Brain microvascular endothelial cell (primary cell): Measurements from ENCODE around the gene ETS2.

Experiments used
- DNase-seq: peaks from one replicate; pipeline ENCODE4 v3.0.0-alpha.2; 2020
- H3K27ac ChIP-seq: fragments of 250-450 bp; sonication (Bioruptor Pico); 2 replicates; pipeline ENCODE4 v1.5.1; 2020; ENCODE audit warnings: mild to moderate bottlenecking, moderate library complexity
- H3K27me3 ChIP-seq: fragments of 250-450 bp; sonication (Bioruptor Pico); replicated peaks from 2 replicates; pipeline ENCODE4 v1.5.1; 2020; ENCODE audit warnings: mild to moderate bottlenecking
- H3K36me3 ChIP-seq: fragments of 250-450 bp; sonication (Bioruptor Pico); replicated peaks from 2 replicates; pipeline ENCODE4 v1.5.1; 2020; ENCODE audit warnings: mild to moderate bottlenecking
- H3K4me3 ChIP-seq: 2 replicates; pipeline ENCODE4 v1.5.1; 2011; ENCODE audit warnings: low read depth, mild to moderate bottlenecking, control low read depth, low read length, moderate library complexity
- in situ Hi-C: cut with HindIII; loops from 2 replicates; pipeline ENCODE4 v1.10.0; 2017; ENCODE audit warnings: low sequenced_read_pairs, low pct_ligation_motif_present
- TF ChIP-seq, protein P1 (sequence below): IDR thresholded peaks from 2 replicates; pipeline ENCODE4 v1.5.1; 2011; ENCODE audit warnings: low read depth, mild to moderate bottlenecking, moderate library complexity, low read length, control low read depth, inconsistent platforms; ENCODE audit errors: missing control alignments

Gene ETS2

DNA sequence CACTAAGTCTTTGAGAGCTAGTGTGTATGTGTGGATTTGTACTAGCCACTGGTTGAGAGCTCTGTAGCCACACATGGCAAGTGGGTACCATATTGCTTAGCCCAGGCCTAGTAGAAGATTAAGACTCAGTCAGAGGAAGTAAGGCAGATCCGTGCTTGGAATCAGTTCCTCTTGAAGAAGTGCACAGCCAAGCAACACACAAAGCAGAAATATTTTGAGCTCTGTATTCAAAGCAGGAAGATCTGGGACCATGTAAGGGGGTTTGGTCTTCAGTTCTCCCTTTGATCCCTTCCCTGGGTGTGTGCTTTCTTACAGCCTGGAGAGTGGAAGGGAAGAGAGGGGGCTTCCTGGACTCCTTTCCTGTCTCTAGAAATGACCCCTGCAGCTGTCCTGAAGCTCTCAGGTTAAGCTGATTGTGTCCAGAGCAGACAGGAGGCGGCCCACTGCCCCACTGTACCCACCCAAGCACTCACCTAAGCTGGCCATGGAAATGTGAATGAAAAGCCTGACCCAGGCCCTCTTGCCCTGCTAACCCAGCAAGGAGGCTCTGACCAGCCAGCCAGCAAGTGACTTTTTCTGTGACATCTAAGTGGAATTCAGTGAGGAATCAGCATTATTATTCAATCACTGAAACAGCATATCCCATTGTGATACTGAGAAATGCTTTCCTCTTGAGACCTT lies 3.6 kb downstream of the ETS2 start:
- Histone ChIP-seq H3K27me3 (no peaks in the 10 kb centered on the region), H3K36me3 (peaks cover 24% of the 10 kb centered on the region), H3K27ac (no peak overlapping the region), H3K4me3 (no peak overlapping the region)
- TF ChIP-seq, protein P1, sequence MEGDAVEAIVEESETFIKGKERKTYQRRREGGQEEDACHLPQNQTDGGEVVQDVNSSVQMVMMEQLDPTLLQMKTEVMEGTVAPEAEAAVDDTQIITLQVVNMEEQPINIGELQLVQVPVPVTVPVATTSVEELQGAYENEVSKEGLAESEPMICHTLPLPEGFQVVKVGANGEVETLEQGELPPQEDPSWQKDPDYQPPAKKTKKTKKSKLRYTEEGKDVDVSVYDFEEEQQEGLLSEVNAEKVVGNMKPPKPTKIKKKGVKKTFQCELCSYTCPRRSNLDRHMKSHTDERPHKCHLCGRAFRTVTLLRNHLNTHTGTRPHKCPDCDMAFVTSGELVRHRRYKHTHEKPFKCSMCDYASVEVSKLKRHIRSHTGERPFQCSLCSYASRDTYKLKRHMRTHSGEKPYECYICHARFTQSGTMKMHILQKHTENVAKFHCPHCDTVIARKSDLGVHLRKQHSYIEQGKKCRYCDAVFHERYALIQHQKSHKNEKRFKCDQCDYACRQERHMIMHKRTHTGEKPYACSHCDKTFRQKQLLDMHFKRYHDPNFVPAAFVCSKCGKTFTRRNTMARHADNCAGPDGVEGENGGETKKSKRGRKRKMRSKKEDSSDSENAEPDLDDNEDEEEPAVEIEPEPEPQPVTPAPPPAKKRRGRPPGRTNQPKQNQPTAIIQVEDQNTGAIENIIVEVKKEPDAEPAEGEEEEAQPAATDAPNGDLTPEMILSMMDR, result no peak
- in situ Hi-C loops, result no loop called here
- DNase-seq, result no peak

DNA sequence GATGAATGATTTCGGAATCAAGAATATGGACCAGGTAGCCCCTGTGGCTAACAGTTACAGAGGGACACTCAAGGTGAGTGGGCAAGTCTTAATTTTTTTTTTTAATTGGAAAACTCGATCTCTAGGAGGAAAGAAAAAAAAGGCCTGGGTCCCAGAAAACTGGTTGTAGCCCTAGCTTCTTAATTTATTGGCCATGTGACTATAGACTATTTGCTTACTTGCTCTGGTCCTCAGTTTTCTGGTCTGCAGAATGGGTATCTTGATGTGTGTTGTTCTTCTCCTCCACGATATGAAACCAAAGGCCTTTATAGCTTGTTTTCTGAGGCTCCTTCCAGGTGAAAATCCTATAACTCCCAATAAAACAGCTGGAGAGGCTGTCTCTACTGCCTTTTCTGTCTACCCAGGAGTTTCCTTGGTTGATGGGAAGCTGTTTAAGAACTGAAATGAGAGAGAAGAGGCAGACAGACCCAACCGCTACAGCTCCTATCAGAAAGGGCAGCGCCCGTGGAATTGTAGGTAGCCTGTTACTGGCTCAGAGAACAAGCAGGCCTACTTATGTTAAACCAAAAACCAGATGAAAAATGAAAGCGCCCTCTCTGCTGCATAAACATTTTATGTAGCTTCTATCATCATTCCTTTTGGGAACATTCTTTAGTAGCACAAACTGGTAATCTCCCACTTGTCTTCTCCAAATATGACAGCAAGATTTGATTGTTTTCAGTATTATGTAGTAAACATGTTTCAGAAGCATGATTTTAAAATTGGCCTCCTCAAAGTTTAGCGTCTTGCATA lies 4.5 kb downstream of the ETS2 start:
- H3K4me3 ChIP-seq, result no peak overlapping the region
- peak overlapping the region; percentile 52 for H3K27ac ChIP-seq
- H3K36me3 ChIP-seq, result peaks cover 33% of the 10 kb centered on the region
- TF ChIP-seq, protein P1, result no peak
- no peak for DNase-seq
- in situ Hi-C loops, result no loop called here
- H3K27me3 ChIP-seq, result no peaks in the 10 kb centered on the region

DNA sequence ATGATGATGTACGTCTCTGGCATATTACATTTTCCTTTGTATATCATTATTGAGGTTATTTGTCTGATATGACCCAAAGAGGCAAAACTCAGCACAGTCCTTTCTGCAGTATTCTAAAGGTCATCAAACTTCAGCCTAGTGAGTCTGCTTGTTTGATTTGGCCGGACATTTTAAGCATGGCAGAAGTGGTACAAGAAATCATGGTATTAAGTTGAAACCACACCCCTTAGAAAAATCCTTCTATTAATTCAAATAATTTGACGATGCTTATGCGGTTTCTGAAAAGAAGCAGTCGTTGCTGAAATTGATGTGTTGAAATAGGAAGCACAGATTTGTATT lies 5.1 kb downstream of the ETS2 start:
- Histone ChIP-seq H3K4me3 (no peak overlapping the region), H3K27me3 (no peaks in the 10 kb centered on the region), H3K36me3 (peaks cover 37% of the 10 kb centered on the region), H3K27ac (peak overlapping the region; percentile 52)
- in situ Hi-C loops, result no loop called here
- DNase-seq, result no peak
- TF ChIP-seq, protein P1, result no peak

DNA sequence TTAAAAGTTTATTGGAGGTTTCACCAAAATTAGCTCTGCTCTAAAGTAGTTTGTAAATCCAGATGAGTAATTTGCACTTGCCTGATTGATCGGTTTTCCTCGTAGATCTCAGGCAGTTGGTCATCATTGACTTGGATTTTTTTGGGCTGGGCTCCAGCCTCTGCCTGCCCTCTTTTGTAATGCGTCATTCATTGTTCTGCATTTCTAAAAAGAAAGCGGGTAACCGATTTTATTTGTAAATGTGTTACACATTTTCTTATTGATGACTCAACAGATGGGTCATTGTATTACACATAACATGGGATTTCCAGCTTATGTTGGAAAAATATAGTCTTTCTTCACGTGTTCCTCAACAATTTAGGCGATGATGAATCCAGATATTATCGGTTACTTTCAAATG lies 5.5 kb downstream of the ETS2 start:
- no peak overlapping the region for H3K4me3 ChIP-seq
- in situ Hi-C loops, result no loop called here
- peaks cover 39% of the 10 kb centered on the region for H3K36me3 ChIP-seq
- TF ChIP-seq, protein P1, result no peak
- peak overlapping the region; percentile 52 for H3K27ac ChIP-seq
- DNase-seq, result peak; percentile 79
- no peaks in the 10 kb centered on the region for H3K27me3 ChIP-seq

DNA sequence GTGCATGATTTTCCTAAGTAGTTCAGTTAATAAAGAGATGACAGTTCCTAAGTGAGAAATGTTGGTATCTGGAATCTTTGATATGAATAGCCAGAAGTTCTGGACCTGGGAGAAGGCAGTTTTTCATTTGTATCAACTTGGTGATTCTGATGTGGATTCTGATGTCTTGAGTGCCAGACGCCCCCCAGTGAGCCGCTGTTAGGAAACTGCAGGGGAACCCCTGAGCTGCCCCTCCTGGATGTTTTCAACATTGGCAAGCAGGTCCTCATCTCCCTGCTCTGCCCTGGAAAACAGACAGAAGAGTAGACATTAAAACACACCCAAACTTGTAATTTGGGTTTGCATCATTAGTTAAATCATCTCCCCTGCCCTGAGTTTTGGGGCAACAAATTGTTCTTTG lies 7.4 kb downstream of the ETS2 start:
- DNase-seq, result no peak
- no peaks in the 10 kb centered on the region for H3K27me3 ChIP-seq
- TF ChIP-seq, protein P1, result no peak
- H3K4me3 ChIP-seq, result no peak overlapping the region
- no peak overlapping the region for H3K27ac ChIP-seq
- H3K36me3 ChIP-seq, result peaks cover 55% of the 10 kb centered on the region
- in situ Hi-C loops, result no loop called here

DNA sequence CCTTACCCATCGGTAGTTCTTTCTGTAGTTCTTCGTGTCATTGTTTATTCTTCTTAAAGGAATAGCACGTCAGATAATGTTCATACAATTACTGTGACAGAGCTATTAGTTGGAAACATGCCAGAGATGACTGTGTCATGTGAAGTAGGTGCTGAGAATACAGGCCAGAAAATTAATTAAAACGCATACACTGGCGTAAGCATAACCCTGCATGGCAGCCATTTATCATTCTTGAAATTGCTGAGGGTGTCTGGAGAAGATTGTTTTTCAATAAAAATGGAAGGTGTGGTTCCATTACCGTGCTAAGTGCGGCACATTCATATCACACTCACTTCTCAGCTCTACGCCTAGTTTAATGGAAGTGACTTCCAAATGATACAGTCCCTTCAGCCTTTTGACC lies 7.8 kb downstream of the ETS2 start:
- H3K27me3 ChIP-seq, result no peaks in the 10 kb centered on the region
- in situ Hi-C loops, result no loop called here
- TF ChIP-seq, protein P1, result no peak
- H3K36me3 ChIP-seq, result peaks cover 59% of the 10 kb centered on the region
- no peak overlapping the region for H3K27ac ChIP-seq
- no peak for DNase-seq
- no peak overlapping the region for H3K4me3 ChIP-seq
